Measurements from ENCODE around the gene ATXN2.

- TF ChIP-seq SNAI2 (CRISPR knock-in tag; IDR thresholded peaks at IDR 0.05) (no peak), TSHZ2 (CRISPR knock-in tag; IDR thresholded peaks at IDR 0.05) (no peak), ZNF565 (CRISPR knock-in tag; conservative IDR thresholded peaks at IDR 0.05; ENCODE audit: low read depth) (no peak), CSDC2 (CRISPR knock-in tag; IDR thresholded peaks at IDR 0.05) (no peak), ARNTL (CRISPR knock-in tag; IDR thresholded peaks at IDR 0.05; ENCODE audit: borderline replicate concordance, low read depth) (no peak), ISL1 (CRISPR knock-in tag; IDR thresholded peaks at IDR 0.05) (no peak), CREB5 (CRISPR knock-in tag; IDR thresholded peaks at IDR 0.05; ENCODE audit: low read depth) (no peak), PATZ1 (CRISPR knock-in tag; IDR thresholded peaks at IDR 0.05; ENCODE audit: borderline replicate concordance) (no peak), CSRNP3 (CRISPR knock-in tag; IDR thresholded peaks at IDR 0.05) (no peak), ZNF70 (CRISPR knock-in tag; IDR thresholded peaks at IDR 0.05) (no peak), ZFP30 (CRISPR knock-in tag; IDR thresholded peaks at IDR 0.05) (no peak), OSR1 (CRISPR knock-in tag; IDR thresholded peaks at IDR 0.05) (no peak), BACH2 (CRISPR knock-in tag; IDR thresholded peaks at IDR 0.05; ENCODE audit: borderline replicate concordance) (no peak)
Observed at GRCh38 chr12:111505601-111506036, 93.5 kb downstream of the ATXN2 start.
